Effector memory CD4-positive, alpha-beta T cell (primary cell): ENCODE results near the gene EP300.
A peak's percentile ranks its signal among the peaks of the same experiment; 100 is the strongest.

Experiments used
- DNase-seq, 3 donors: peaks; one replicate each; pipeline ENCODE4 v3.0.0-alpha.2; 2020
- H3K27ac ChIP-seq: 2 replicates; pipeline ENCODE4 v1.7.0; 2013; ENCODE audit warnings: mild to moderate bottlenecking, low read length, moderate library complexity; ENCODE audit not compliant: insufficient read depth, poor library complexity, severe bottlenecking
- H3K27me3 ChIP-seq: replicated peaks from 2 replicates; pipeline ENCODE4 v1.7.0; 2013; ENCODE audit warnings: mild to moderate bottlenecking, low read length; ENCODE audit not compliant: insufficient read depth, control insufficient read depth, poor library complexity, severe bottlenecking
- H3K36me3 ChIP-seq: 2 replicates; pipeline ENCODE4 v1.7.0; 2013; ENCODE audit warnings: mild to moderate bottlenecking, low read length, moderate library complexity; ENCODE audit not compliant: control insufficient read depth, insufficient read depth
- H3K4me1 ChIP-seq: 2 replicates; pipeline ENCODE4 v1.7.0; 2013; ENCODE audit warnings: low read length, mild to moderate bottlenecking; ENCODE audit not compliant: control insufficient read depth, insufficient read depth, poor library complexity, severe bottlenecking
- H3K4me3 ChIP-seq: 2 replicates; pipeline ENCODE4 v1.7.0; 2013; ENCODE audit warnings: low read length, low read depth, mild to moderate bottlenecking; ENCODE audit not compliant: insufficient read depth, poor library complexity, severe bottlenecking
- H3K9me3 ChIP-seq: 2 replicates; pipeline ENCODE4 v1.7.0; 2013; ENCODE audit warnings: mild to moderate bottlenecking, low read length, moderate library complexity; ENCODE audit not compliant: control insufficient read depth

Gene EP300

GRCh38 chr22:41076857-41077256, 15.5 kb upstream of the EP300 start:
- Histone ChIP-seq H3K4me1 (no peaks in the 10 kb centered on the region), H3K27me3 (no peaks in the 10 kb centered on the region), H3K9me3 (no peaks in the 10 kb centered on the region), H3K4me3 (no peak overlapping the region), H3K36me3 (no peaks in the 10 kb centered on the region), H3K27ac (no peak overlapping the region)
- DNase-seq, result no peak

DNA sequence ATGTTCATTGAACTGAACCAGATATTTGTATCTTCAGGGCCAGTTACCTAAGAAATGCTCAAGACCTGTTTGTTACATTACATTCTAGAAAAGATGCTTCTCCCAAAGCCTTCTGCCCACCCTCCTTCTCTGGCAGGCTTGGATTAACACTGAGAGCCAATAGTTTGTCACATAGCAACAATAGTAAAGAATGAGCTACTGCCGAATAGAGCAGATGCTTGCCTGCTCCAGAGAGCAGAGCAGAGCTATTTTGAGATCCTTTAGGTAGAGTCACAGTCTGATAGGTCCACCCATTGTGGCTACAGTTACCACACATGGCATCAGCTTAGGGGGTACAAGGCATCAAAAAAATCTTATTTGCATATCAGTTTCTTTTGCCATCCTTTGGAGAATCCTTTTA, 13.5 kb upstream of the EP300 start:
- Histone ChIP-seq H3K4me3 (no peak overlapping the region), H3K4me1 (no peaks in the 10 kb centered on the region), H3K9me3 (no peaks in the 10 kb centered on the region), H3K27ac (no peak overlapping the region), H3K36me3 (no peaks in the 10 kb centered on the region), H3K27me3 (no peaks in the 10 kb centered on the region)
- no peak for DNase-seq

- Histone ChIP-seq H3K9me3 (no peaks in the 10 kb centered on the region), H3K27me3 (no peaks in the 10 kb centered on the region), H3K4me1 (peaks cover 4% of the 10 kb centered on the region), H3K36me3 (no peaks in the 10 kb centered on the region), H3K4me3 (no peak overlapping the region), H3K27ac (no peak overlapping the region)
- DNase-seq, result no peak
Observed at GRCh38 chr22:41085842-41086241, 6.5 kb upstream of the EP300 start.

- H3K4me1 ChIP-seq, result peaks cover 12% of the 10 kb centered on the region
- H3K36me3 ChIP-seq, result no peaks in the 10 kb centered on the region
- H3K9me3 ChIP-seq, result no peaks in the 10 kb centered on the region
- peak overlapping the region; percentile 100 for H3K27ac ChIP-seq
- DNase-seq, result peak; percentile 99 to 100 (median 99)
- no peaks in the 10 kb centered on the region for H3K27me3 ChIP-seq
- peak overlapping the region; percentile 93 for H3K4me3 ChIP-seq
Observed at GRCh38 chr22:41091132-41092022, 1.0 kb upstream of the EP300 start.

DNA sequence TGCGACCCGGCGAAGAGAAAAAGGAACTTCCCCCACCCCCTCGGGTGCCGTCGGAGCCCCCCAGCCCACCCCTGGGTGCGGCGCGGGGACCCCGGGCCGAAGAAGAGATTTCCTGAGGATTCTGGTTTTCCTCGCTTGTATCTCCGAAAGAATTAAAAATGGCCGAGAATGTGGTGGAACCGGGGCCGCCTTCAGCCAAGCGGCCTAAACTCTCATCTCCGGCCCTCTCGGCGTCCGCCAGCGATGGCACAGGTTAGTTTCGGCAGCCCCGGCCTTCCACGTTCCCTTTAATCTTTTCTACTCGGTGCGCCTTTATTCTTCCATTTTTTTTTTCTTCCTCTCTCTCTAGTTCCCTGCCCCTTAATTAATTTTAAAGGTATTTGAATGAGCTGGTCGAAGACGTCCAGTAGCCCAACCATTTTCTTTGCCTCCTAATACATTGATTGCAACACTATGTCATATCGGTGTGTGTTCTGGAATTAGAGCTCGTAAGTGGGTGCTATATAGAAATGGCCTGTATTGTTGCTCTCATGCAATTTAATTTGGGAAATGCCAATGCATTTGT, 537 bp downstream of the EP300 start:
- Histone ChIP-seq H3K9me3 (no peaks in the 10 kb centered on the region), H3K4me3 (peak overlapping the region; percentile 93)
- DNase-seq, result peak in 1 of 3 donors; percentile 12

GRCh38 chr22:41094041-41094593, 1.7 kb downstream of the EP300 start:
- Histone ChIP-seq H3K36me3 (no peaks in the 10 kb centered on the region), H3K27me3 (no peaks in the 10 kb centered on the region), H3K4me1 (peaks cover 22% of the 10 kb centered on the region), H3K4me3 (peak overlapping the region; percentile 93), H3K27ac (no peak overlapping the region), H3K9me3 (no peaks in the 10 kb centered on the region)
- no peak for DNase-seq

More for the DNA sequence above, 537 bp downstream of the EP300 start:
- Histone ChIP-seq H3K4me1 (peaks cover 22% of the 10 kb centered on the region), H3K27ac (peak overlapping the region; percentile 100), H3K27me3 (no peaks in the 10 kb centered on the region), H3K36me3 (no peaks in the 10 kb centered on the region)

- Histone ChIP-seq H3K27me3 (no peaks in the 10 kb centered on the region), H3K4me1 (peaks cover 14% of the 10 kb centered on the region), H3K4me3 (no peak overlapping the region), H3K9me3 (no peaks in the 10 kb centered on the region), H3K36me3 (no peaks in the 10 kb centered on the region), H3K27ac (no peak overlapping the region)
- DNase-seq, result no peak
Observed at GRCh38 chr22:41096391-41096790, 4.0 kb downstream of the EP300 start.

DNA sequence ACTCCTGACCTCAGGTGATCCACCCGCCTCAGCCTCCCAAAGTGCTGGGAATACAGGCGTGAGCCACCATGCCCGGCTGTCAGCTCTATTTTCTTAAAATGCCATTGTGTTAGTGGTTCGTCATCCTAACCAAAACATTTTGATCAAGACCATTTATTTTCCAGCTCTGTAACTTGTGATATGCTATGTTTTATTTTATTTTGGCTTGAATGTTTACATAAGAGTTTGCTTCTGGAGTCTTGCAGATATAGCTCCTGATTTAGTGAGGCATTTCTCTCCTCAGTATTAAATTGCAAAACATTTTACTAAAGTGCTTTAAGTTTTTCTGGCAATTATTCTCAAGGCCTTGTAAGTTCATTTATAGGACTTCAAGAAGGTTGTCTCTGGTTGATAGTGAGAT, 4.4 kb downstream of the EP300 start:
- H3K9me3 ChIP-seq, result no peaks in the 10 kb centered on the region
- no peak for DNase-seq
- no peaks in the 10 kb centered on the region for H3K27me3 ChIP-seq
- H3K36me3 ChIP-seq, result no peaks in the 10 kb centered on the region
- H3K27ac ChIP-seq, result no peak overlapping the region
- H3K4me3 ChIP-seq, result no peak overlapping the region
- peaks cover 17% of the 10 kb centered on the region for H3K4me1 ChIP-seq

GRCh38 chr22:41099036-41099435, 6.6 kb downstream of the EP300 start:
- Histone ChIP-seq H3K9me3 (no peaks in the 10 kb centered on the region), H3K27ac (no peak overlapping the region), H3K36me3 (no peaks in the 10 kb centered on the region), H3K4me1 (peaks cover 24% of the 10 kb centered on the region), H3K27me3 (no peaks in the 10 kb centered on the region), H3K4me3 (no peak overlapping the region)
- DNase-seq, result no peak
